KMS-11 (cell line): ENCODE results near the gene GATA6.

ENCODE experiments used
- H2AFZ ChIP-seq: fragments of 200-600 bp; sonication (generic); 2 replicates; pipeline ENCODE4 v1.6.1; 2016; ENCODE audit warnings: antibody characterized with exemption, mixed run types, low read depth
- H3K27ac ChIP-seq: fragments of 200-600 bp; sonication (generic); 2 replicates; pipeline ENCODE4 v1.6.1; 2016; ENCODE audit warnings: mild to moderate bottlenecking, mixed run types
- H3K27me3 ChIP-seq: fragments of 200-600 bp; sonication (generic); 2 replicates; pipeline ENCODE4 v1.6.1; 2017; ENCODE audit warnings: mild to moderate bottlenecking, low read depth, mixed run types, moderate library complexity; ENCODE audit not compliant: insufficient read depth
- H3K36me3 ChIP-seq: fragments of 200-600 bp; sonication (generic); 2 replicates; pipeline ENCODE4 v1.6.1; 2017; ENCODE audit warnings: mild to moderate bottlenecking, mixed run types; ENCODE audit not compliant: insufficient read depth
- H3K4me1 ChIP-seq: fragments of 200-600 bp; sonication (generic); 2 replicates; pipeline ENCODE4 v1.6.1; 2016; ENCODE audit warnings: mild to moderate bottlenecking, low read depth, mixed run types; ENCODE audit not compliant: poor library complexity, severe bottlenecking
- H3K4me2 ChIP-seq: fragments of 200-600 bp; sonication (generic); 2 replicates; pipeline ENCODE4 v1.7.0; 2016; ENCODE audit warnings: mild to moderate bottlenecking, mixed run types
- H3K4me3 ChIP-seq: fragments of 200-600 bp; sonication (generic); IDR thresholded peaks from 2 replicates; pipeline ENCODE4 v1.6.1; 2017; ENCODE audit warnings: low read depth, low read length, mixed read lengths; ENCODE audit not compliant: insufficient read depth
- H3K79me2 ChIP-seq: fragments of 200-600 bp; sonication (generic); 2 replicates; pipeline ENCODE4 v1.6.1; 2016; ENCODE audit warnings: low read depth, mixed run types; ENCODE audit not compliant: insufficient read depth
- H3K9ac ChIP-seq: fragments of 200-600 bp; sonication (generic); 2 replicates; pipeline ENCODE4 v1.6.1; 2016; ENCODE audit warnings: mild to moderate bottlenecking, mixed run types
- H4K20me1 ChIP-seq: fragments of 200-600 bp; sonication (generic); 2 replicates; pipeline ENCODE4 v1.6.1; 2016; ENCODE audit warnings: mild to moderate bottlenecking, mixed run types; ENCODE audit not compliant: insufficient read depth
- TF ChIP-seq, protein P1 (sequence below): fragments of 200-600 bp; sonication (generic); conservative IDR thresholded peaks from 2 replicates; pipeline ENCODE4 v1.6.1; 2017; ENCODE audit warnings: low read depth, mild to moderate bottlenecking, antibody characterized with exemption, low read length, moderate library complexity, mixed read lengths

Gene GATA6

DNA sequence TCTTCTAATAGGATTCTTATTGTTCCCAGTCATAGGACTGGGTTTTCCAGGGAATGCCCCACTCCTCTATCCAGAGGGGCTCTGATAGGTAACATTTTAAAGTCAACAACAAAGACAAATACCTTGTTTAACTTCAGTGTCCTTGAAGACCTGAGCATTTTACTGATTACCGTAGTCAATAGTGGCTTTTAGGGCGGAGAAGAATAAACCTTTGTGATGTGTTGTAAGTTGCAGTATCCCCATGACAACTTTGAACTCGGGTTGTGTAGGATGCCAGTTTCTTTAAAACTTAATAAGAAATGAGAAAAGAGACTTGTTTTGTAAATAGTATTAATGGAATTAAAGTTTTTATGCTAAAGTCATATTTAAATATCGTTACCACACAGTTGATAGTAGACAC is 6.0 kb downstream of the GATA6 start:
- Histone ChIP-seq H3K27ac (no peak overlapping the region), H3K9ac (no peak overlapping the region), H3K4me3 (no peak overlapping the region), H4K20me1 (no peaks in the 10 kb centered on the region), H3K4me2 (no peak overlapping the region), H3K79me2 (no peaks in the 10 kb centered on the region), H2AFZ (no peak overlapping the region), H3K36me3 (no peaks in the 10 kb centered on the region), H3K4me1 (no peaks in the 10 kb centered on the region), H3K27me3 (no peaks in the 10 kb centered on the region)
- TF ChIP-seq, protein P1, sequence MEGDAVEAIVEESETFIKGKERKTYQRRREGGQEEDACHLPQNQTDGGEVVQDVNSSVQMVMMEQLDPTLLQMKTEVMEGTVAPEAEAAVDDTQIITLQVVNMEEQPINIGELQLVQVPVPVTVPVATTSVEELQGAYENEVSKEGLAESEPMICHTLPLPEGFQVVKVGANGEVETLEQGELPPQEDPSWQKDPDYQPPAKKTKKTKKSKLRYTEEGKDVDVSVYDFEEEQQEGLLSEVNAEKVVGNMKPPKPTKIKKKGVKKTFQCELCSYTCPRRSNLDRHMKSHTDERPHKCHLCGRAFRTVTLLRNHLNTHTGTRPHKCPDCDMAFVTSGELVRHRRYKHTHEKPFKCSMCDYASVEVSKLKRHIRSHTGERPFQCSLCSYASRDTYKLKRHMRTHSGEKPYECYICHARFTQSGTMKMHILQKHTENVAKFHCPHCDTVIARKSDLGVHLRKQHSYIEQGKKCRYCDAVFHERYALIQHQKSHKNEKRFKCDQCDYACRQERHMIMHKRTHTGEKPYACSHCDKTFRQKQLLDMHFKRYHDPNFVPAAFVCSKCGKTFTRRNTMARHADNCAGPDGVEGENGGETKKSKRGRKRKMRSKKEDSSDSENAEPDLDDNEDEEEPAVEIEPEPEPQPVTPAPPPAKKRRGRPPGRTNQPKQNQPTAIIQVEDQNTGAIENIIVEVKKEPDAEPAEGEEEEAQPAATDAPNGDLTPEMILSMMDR, result no peak

DNA sequence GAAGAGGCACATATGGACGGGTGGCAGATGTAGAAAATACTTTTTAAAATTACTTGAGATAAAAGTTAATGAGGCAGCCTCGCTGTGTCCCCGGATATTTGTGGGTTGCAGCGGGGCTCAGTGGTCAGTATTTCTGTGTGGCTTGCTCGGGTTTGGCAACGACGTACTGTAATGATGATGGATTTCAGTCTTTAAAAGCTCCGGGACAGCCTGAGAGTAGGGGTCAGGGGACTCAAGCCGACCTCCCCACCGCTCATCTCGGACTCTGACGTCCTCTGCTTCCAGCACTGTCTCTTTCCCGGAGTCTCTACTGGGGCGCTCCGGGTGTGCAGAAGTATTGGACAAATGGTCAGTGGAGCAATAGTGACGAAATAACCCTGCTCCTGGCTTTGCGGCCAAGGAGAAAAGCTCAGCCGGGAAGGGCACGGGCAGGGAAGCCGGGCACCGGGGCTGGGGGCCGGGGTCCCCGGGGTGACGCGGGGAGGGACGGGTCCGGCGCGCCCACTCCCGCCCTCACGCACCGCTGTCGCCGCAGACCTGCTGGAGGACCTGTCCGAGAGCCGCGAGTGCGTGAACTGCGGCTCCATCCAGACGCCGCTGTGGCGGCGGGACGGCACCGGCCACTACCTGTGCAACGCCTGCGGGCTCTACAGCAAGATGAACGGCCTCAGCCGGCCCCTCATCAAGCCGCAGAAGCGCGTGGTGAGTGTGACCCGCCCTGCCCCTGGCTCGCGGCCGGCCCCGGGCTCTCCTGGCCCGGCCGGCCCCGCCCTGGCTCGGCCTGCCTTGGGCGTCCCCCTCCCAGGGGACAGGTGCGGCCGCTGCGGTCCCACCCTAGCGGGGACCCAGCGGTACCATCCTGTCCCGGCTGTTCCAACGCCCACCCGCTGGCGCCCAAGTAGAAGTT is 7.3 kb downstream of the GATA6 start:
- TF ChIP-seq, protein P1, result no peak
- H3K4me2 ChIP-seq, result no peak overlapping the region
- no peaks in the 10 kb centered on the region for H3K79me2 ChIP-seq
- no peaks in the 10 kb centered on the region for H3K4me1 ChIP-seq
- H3K27me3 ChIP-seq, result no peaks in the 10 kb centered on the region
- H2AFZ ChIP-seq, result no peak overlapping the region
- no peaks in the 10 kb centered on the region for H4K20me1 ChIP-seq
- H3K36me3 ChIP-seq, result no peaks in the 10 kb centered on the region
- H3K9ac ChIP-seq, result no peak overlapping the region
- no peak overlapping the region for H3K27ac ChIP-seq
- H3K4me3 ChIP-seq, result no peak overlapping the region

DNA sequence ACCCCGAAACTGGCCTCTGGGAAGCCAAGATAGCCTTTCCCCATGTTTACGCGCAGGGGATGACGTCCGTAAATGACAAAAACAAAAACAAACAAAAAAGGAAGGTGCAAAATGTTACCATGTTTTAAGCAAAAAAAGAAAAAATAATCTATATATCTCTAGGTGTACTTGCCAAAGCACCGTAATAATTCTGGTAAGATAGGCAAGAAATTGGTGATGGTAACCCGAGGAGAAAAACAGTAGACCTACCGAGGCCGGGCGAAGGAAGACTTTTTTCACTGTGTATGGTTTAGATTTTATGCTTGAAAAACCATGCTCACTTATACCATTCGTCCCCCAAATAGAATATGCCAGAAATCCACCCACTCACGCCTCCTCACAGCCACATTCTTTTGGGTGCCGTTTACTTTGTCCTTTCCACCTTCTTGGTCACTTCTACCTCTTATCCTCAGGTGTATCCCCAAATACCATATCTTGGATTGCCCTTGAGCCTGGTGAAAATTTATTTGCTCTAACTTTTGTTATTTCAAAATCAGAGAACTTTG is 8.0 kb downstream of the GATA6 start:
- H3K27me3 ChIP-seq, result no peaks in the 10 kb centered on the region
- H3K4me3 ChIP-seq, result no peak overlapping the region
- TF ChIP-seq, protein P1, result no peak
- no peaks in the 10 kb centered on the region for H3K79me2 ChIP-seq
- H3K36me3 ChIP-seq, result no peaks in the 10 kb centered on the region
- H3K27ac ChIP-seq, result no peak overlapping the region
- H2AFZ ChIP-seq, result no peak overlapping the region
- no peak overlapping the region for H3K4me2 ChIP-seq
- no peaks in the 10 kb centered on the region for H3K4me1 ChIP-seq
- H3K9ac ChIP-seq, result no peak overlapping the region
- H4K20me1 ChIP-seq, result no peaks in the 10 kb centered on the region

DNA sequence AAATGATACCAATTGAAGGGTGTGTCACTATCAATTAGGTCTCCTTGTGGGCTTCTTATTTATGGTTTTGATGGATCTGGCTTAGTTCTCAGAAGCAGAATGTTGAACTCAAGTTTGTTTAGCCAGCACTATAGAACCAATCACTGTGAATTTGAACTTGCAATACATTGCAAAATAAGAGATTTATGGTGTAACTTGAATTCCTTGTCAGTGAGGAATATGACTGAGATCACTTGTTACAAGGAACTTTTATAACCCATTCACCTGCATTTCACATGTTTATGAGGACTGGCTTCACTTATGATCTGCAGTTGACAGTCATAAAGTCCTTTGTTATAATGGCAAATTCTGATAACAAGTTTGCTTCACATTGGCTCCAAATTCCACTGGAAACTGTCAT is 9.8 kb downstream of the GATA6 start:
- Histone ChIP-seq H3K27ac (no peak overlapping the region), H3K9ac (no peak overlapping the region), H3K79me2 (no peaks in the 10 kb centered on the region), H2AFZ (no peak overlapping the region), H3K4me1 (no peaks in the 10 kb centered on the region), H3K4me3 (no peak overlapping the region), H3K36me3 (no peaks in the 10 kb centered on the region), H3K27me3 (no peaks in the 10 kb centered on the region), H3K4me2 (no peak overlapping the region), H4K20me1 (no peaks in the 10 kb centered on the region)
- TF ChIP-seq, protein P1, result no peak
